Transverse colon (tissue), 4 donors: ENCODE results near the gene ATP9B.

Experiments
- CTCF ChIP-seq, 5 experiments: fragments of 200-600 bp in 3 of 5; fragments of 450-650 bp in 2 of 5; sonication (generic) in 3 of 5; IDR thresholded peaks; 1 replicate in 2 of 5; 2 replicates in 3 of 5; pipeline ENCODE4 v1.5.1; 2016 to 2017; ENCODE audit warnings: antibody characterized with exemption in 5 of 5, inconsistent platforms in 3 of 5, mild to moderate bottlenecking in 2 of 5, moderate library complexity in 1 of 5
- EP300 ChIP-seq: sonication (generic); formaldehyde crosslinking; IDR thresholded peaks from one replicate; pipeline ENCODE4 v1.6.1; 2017; ENCODE audit warnings: antibody characterized with exemption, low read depth
- POLR2AphosphoS5 ChIP-seq, 3 donors: sonication (generic); formaldehyde crosslinking; IDR thresholded peaks; one replicate each; pipeline ENCODE4 v1.6.1; 2016; ENCODE audit warnings: antibody characterized with exemption in 3 of 3

GRCh38 chr18:79195716-79196683 is 126.8 kb downstream of the ATP9B start:
- no peak for TF ChIP-seq CTCF (IDR thresholded peaks at IDR 0.05)
- TF ChIP-seq POLR2AphosphoS5 (IDR thresholded peaks at IDR 0.05) = no peak
- TF ChIP-seq EP300 = no peak
